GM13976 (cell line): ENCODE data around the gene RPS6KC1.
"Not testable (repeated sequence)": the region's sequence is repeated elsewhere in the genome, so short reads cannot be mapped to it uniquely, and the experiment has no call there.

Source experiments
- DNase-seq: peaks from one replicate; pipeline ENCODE4 v3.0.0; 2012; ENCODE audit warnings: low spot score
- CTCF ChIP-seq: IDR thresholded peaks from 2 replicates; pipeline ENCODE4 v1.5.1; 2012; ENCODE audit warnings: borderline replicate concordance, mild to moderate bottlenecking; ENCODE audit not compliant: insufficient read depth; ENCODE audit errors: extremely low read depth, missing control alignments, control extremely low read depth
- in situ Hi-C: fragments of 300-500 bp; cut with MboI; formaldehyde crosslinking; loops from one replicate; pipeline ENCODE4 v1.12.0; 2022; ENCODE audit warnings: low sequenced_read_pairs, mixed read lengths, inconsistent platforms; ENCODE audit not compliant: unreplicated experiment

RPS6KC1 gene

DNA sequence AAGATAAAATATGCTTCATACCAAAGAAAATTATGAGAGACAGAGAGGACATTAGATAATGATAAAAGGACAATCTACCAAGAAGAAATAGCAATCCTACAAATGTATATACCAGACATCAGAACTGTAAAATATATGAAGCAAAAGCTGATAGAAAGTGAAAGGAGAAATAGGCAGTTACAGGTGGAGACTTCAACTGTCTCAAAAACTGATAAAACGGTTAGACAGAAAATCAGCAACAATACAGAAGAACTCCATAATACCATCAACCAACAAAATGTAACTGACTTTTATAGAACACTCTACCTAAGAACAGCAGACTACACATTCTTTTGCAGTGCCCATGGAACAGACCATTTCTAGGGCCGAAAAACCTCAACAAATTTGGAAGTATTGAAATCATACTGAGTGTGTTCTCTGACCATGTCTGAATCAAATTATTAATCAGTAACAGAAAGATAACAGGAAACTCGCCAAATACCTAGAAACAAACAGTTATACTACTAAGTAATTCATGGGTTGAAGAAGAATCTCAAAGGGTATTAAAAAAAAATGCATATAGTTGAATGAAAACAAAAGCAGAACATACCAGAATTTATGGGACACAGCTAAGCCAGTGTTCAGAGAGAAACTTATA, 132.1 kb downstream of the RPS6KC1 start:
- no peak for TF ChIP-seq CTCF
- in situ Hi-C loops, result no loop called here
- no peak for DNase-seq

- no peak for DNase-seq
- no peak for TF ChIP-seq CTCF
- in situ Hi-C loops, result no loop called here
Measured at GRCh38 chr1:213186168-213186567, 135.1 kb downstream of the RPS6KC1 start.

DNA sequence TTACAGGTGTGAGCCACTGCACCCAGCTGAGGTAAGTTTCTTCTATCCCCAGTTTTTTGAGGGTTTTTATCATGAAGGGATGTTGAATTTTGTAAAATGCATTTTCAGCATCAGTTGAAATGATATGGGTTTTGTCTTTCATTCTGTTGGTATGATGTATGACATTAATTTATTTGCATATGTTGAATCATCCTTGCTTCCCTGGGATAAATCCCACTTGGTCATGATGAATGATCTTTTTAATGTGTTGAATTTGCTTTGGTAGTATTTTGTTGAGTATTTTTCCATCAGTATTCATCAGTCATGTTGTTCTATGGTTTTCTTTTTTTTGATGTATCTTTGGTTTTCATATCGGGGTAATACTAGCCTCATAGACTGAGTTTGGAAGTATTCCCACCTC, 141.0 kb downstream of the RPS6KC1 start:
- in situ Hi-C loops, result no loop called here
- DNase-seq, result no peak
- TF ChIP-seq CTCF, result no peak

GRCh38 chr1:213194383-213194782, 143.3 kb downstream of the RPS6KC1 start:
- no peak for TF ChIP-seq CTCF
- in situ Hi-C loops, result no loop called here
- no peak for DNase-seq

DNA sequence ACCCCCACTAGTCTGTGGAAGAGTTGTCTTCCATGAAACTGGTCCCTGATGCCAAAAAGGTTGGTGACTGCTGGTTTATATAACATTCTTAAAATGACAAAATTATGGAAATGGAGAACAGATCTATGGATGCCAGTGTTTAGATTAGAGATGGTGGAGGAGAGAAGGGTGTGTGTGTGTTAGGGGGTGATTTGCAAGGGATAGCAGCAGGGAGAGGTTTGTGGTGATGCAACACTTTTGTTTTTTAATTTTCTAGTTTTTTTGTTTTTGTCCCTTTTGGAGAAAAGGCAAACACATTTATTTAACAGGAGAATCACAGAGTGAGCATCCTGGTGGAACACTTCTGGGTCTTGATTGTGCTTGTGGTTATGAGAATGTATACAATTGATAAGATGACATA, 143.8 kb downstream of the RPS6KC1 start:
- no peak for TF ChIP-seq CTCF
- in situ Hi-C loops, result no loop called here
- no peak for DNase-seq

- in situ Hi-C loops, DNase-seq: not testable (repeated sequence)
Measured at GRCh38 chr1:213196328-213197054, 145.4 kb downstream of the RPS6KC1 start.

GRCh38 chr1:213200630-213201029, 149.6 kb downstream of the RPS6KC1 start:
- in situ Hi-C loops, result no loop called here
- DNase-seq, result no peak
- TF ChIP-seq CTCF, result no peak
